SW 1271 (cell line): ENCODE results near the gene ZP3.
"Not testable (repeated sequence)": the region's sequence is repeated elsewhere in the genome, so short reads cannot be mapped to it uniquely, and the experiment has no call there.

Experiments used
- DNase-seq, 2 experiments: peaks; one replicate each; lab custom pipeline; 2025; lab: John Stamatoyannopoulos, UW

ZP3 gene

GRCh38 chr7:76424413-76425111 is at the start of gene ZP3:
TSS of gene ZP3 (plus strand) at chr7:76424950. CDS start at chr7:76424965, 15 bp downstream.
- no peak for DNase-seq

GRCh38 chr7:76375251-76375650 is 49.5 kb upstream of the ZP3 start:
- no peak for DNase-seq

GRCh38 chr7:76377186-76377918 is 47.4 kb upstream of the ZP3 start:
- no peak for DNase-seq

- DNase-seq: no peak
Observed at GRCh38 chr7:76380623-76380966, 44.2 kb upstream of the ZP3 start.

- DNase-seq: no peak
Observed at GRCh38 chr7:76381814-76382213, 42.9 kb upstream of the ZP3 start.

- DNase-seq: no peak
Observed at GRCh38 chr7:76383089-76383944, 41.4 kb upstream of the ZP3 start.

- DNase-seq: no peak
Observed at GRCh38 chr7:76386691-76387260, 38.0 kb upstream of the ZP3 start.

GRCh38 chr7:76387789-76388188 is 37.0 kb upstream of the ZP3 start:
- DNase-seq: not testable (repeated sequence)

- no peak for DNase-seq
Observed at GRCh38 chr7:76390092-76390491, 34.7 kb upstream of the ZP3 start.

GRCh38 chr7:76392531-76393115 is 32.1 kb upstream of the ZP3 start:
- DNase-seq: no peak

- peak; percentile 66 to 87 for DNase-seq
Observed at GRCh38 chr7:76393116-76394031, 31.4 kb upstream of the ZP3 start.

- DNase-seq: no peak
Observed at GRCh38 chr7:76394957-76395356, 29.8 kb upstream of the ZP3 start.

- DNase-seq: not testable (repeated sequence)
Observed at GRCh38 chr7:76395605-76395964, 29.2 kb upstream of the ZP3 start.

- DNase-seq: no peak
Observed at GRCh38 chr7:76395965-76396726, 28.6 kb upstream of the ZP3 start.

- no peak for DNase-seq
Observed at GRCh38 chr7:76396864-76397263, 27.9 kb upstream of the ZP3 start.

- DNase-seq: peak; percentile 48 to 80
Observed at GRCh38 chr7:76397409-76398183, 27.2 kb upstream of the ZP3 start.

GRCh38 chr7:76400248-76400647 is 24.5 kb upstream of the ZP3 start:
- no peak for DNase-seq

GRCh38 chr7:76403097-76403496 is 21.7 kb upstream of the ZP3 start:
- not testable (repeated sequence) for DNase-seq

GRCh38 chr7:76403780-76404494 is 20.8 kb upstream of the ZP3 start:
- no peak for DNase-seq
